ENCODE data around the gene RDH16.

- TF ChIP-seq CTCF (IDR thresholded peaks at IDR 0.05) (no peak), EZH2 (IDR thresholded peaks at IDR 0.05; ENCODE audit: borderline replicate concordance, insufficient read depth, low read depth, low read length, poor library complexity, severe bottlenecking) (no peak)
Measured at GRCh38 chr12:56953314-56953713, 4.1 kb downstream of the RDH16 start.

Measured in B cell (primary cell).